GM19193 (cell line): ENCODE results near the gene QRFPR.

Experiments used
- POLR2A ChIP-seq: IDR thresholded peaks from 4 replicates; pipeline ENCODE4 v1.6.1; 2011; ENCODE audit not compliant: insufficient read depth, insufficient read length; ENCODE audit errors: extremely low read depth

Gene QRFPR

GRCh38 chr4:121306931-121307330 is 73.9 kb downstream of the QRFPR start:
- no peak for TF ChIP-seq POLR2A

GRCh38 chr4:121304893-121305292 is 75.9 kb downstream of the QRFPR start:
- TF ChIP-seq POLR2A: no peak

- no peak for TF ChIP-seq POLR2A
These were observed 81.5 kb downstream of the QRFPR start for GRCh38 chr4:121299367-121299766.

- TF ChIP-seq POLR2A: no peak
These were observed 97.5 kb downstream of the QRFPR start for GRCh38 chr4:121283319-121283718.

- no peak for TF ChIP-seq POLR2A
These were observed 100.4 kb downstream of the QRFPR start for GRCh38 chr4:121280425-121280824.

- no peak for TF ChIP-seq POLR2A
These were observed 101.9 kb downstream of the QRFPR start for GRCh38 chr4:121278811-121279368.
